Measurements from ENCODE around the gene PBXIP1.

The PBXIP1 gene

DNA sequence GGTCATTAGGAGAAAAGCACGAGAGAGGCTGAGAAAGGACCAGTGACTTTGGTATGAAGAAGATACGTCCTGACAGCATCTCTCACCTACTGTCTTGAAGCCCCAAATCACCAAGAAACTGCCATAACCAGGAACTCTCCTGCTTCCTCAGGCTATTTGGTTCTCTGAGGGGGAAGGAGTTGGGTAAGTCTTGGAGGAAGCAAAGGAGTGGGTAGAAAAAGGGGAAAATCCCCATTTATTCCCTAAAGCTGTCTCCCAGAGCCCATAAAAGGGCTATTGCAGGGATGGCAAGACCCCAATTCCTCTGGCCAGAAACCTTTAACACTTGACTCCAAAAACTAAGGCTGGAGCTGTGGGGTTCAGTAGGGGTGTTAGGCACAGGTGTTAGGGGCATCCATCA, 2.1 kb upstream of the PBXIP1 start:
- H3K4me3 ChIP-seq (replicated peaks; ENCODE audit: low read depth, low read length): no peak overlapping the region
- TF ChIP-seq, protein P1, sequence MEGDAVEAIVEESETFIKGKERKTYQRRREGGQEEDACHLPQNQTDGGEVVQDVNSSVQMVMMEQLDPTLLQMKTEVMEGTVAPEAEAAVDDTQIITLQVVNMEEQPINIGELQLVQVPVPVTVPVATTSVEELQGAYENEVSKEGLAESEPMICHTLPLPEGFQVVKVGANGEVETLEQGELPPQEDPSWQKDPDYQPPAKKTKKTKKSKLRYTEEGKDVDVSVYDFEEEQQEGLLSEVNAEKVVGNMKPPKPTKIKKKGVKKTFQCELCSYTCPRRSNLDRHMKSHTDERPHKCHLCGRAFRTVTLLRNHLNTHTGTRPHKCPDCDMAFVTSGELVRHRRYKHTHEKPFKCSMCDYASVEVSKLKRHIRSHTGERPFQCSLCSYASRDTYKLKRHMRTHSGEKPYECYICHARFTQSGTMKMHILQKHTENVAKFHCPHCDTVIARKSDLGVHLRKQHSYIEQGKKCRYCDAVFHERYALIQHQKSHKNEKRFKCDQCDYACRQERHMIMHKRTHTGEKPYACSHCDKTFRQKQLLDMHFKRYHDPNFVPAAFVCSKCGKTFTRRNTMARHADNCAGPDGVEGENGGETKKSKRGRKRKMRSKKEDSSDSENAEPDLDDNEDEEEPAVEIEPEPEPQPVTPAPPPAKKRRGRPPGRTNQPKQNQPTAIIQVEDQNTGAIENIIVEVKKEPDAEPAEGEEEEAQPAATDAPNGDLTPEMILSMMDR (IDR thresholded peaks at IDR 0.05; ENCODE audit: low read length, missing control alignments): no peak
- DNase-seq (ENCODE audit: low read depth): no peak

DNA sequence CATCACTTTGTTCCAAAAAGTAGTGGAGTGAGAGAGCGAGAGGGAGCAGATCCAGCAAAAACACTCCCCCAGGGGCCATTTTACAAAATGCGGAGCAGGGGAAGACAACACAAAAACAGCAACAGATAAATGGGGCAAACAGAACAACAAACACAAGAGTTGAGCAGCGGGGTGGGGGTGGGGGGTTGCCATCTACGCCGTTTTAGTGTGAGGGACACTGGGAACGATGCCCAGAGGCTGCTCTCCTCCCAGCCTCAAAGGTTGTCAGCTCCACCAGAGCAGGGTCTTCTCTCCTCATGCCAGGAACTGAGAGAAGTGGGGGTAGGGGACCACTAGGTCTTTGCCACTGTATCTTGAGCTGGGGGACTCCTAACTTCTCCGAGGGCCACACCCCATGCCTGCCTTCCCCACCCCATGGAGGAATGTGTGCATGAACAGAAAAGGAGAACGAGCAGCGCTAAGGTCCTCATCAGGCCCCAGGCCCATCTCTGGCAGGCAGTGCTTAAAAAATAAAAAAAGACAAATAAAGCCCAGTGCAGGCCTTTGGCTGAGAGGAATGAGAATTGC, 1.3 kb upstream of the PBXIP1 start:
- TF ChIP-seq, protein P1 (IDR thresholded peaks at IDR 0.05; ENCODE audit: low read length, missing control alignments): no peak
- no peak for DNase-seq (ENCODE audit: low read depth)
- no peak overlapping the region for H3K4me3 ChIP-seq (replicated peaks; ENCODE audit: low read depth, low read length)

DNA sequence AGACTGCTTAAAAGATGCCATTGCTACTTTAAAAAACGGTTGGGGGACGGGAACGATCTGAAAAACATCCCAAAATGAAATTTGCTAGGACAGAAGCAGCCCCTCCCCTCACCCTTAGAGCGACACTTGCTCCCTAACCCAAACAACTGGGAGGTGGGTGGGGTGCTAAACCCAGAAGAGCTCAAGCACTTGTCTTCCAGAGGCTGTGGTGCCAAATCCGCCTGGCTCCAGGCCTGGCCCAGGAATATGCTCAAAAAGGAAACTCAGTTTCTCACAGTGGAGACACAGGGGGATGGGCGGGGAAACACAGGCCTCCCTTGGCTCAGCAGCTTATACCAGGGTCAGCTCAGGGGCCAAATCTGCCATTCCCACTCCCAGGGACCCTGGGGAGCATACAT, 644 bp upstream of the PBXIP1 start:
- TF ChIP-seq, protein P1 (IDR thresholded peaks at IDR 0.05; ENCODE audit: low read length, missing control alignments): no peak
- DNase-seq (ENCODE audit: low read depth): no peak
- H3K4me3 ChIP-seq (replicated peaks; ENCODE audit: low read depth, low read length): peak overlapping the region; percentile 80

DNA sequence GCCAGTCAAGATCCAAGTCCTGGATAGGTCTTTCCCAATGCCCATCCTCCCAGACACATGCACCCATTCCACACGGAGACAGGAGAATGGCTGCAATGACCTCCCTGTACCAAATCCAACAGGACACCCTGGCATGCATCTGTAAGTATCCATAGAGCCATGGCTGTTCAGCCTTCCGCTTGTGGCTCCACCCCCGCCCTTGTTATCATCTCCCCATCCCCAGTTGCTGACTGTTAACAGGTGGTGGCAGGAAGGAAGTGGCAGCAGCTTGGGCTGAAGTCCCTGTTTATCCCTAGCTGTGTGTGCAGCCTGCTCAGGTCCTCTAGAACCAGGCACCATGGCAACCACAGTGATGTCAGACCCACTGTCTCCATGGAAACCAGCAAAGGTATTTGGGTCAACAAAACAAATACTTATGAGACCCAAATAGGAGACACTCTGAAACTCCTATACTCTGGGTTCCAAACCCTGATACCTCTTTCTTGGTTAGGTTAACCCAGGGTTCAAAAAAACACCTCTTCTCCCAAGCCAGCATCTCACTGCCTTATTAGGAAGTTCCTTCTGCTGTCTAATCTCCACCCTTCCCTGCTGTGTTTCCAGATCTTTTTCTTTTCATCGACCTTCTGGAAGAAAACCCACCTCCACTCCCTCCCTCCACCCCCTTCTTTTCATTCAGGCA, 721 bp downstream of the PBXIP1 start:
- peak; percentile 88 for DNase-seq (ENCODE audit: low read depth)

DNA sequence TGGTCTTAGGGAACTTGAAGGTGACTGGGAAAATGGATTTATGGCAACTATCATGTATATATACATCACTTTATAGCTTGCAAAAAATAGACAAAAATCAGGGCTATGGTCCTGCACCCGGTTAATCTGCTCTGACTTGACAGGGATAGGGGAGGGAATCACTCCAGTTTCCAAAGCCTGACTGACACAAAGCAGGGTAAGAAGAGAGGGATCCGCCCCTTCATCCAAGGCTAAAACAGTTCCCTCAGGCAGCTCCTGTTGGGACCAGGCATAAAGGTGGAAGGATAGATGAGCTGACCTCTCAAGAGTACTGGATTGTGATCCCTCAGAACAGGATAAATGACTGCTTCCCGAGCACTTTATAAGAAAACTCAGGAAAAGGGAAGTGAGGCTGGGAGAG, 1.4 kb downstream of the PBXIP1 start:
- H3K4me3 ChIP-seq (replicated peaks; ENCODE audit: low read depth, low read length): no peak overlapping the region
- TF ChIP-seq, protein P1 (IDR thresholded peaks at IDR 0.05; ENCODE audit: low read length, missing control alignments): no peak
- DNase-seq (ENCODE audit: low read depth): no peak

More for the DNA sequence above, 721 bp downstream of the PBXIP1 start:
- peak overlapping the region; percentile 80 for H3K4me3 ChIP-seq (replicated peaks; ENCODE audit: low read depth, low read length)
- TF ChIP-seq, protein P1 (IDR thresholded peaks at IDR 0.05; ENCODE audit: low read length, missing control alignments): no peak

DNA sequence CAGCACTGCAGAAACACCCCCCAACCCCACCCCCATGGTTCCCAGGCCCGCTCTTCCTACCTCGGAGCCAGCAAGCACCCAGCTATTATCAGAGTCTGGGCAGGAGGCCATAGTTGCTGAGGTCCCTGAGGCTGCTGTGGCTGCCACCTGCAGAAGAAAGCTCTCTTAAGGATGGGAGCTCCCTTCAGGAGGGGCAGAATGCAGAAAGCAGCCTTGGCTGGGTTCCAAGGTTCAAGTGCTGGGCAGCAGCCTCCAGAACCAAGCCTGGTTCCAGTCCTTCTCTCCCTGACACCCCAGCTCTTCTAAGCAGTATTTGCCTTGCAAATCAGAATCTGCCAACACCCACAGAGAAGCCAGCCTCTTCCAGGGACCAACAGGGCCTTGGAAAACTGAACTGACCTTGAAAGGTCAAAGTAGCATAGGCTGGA, 2.3 kb downstream of the PBXIP1 start:
- H3K4me3 ChIP-seq (replicated peaks; ENCODE audit: low read depth, low read length): no peak overlapping the region
- TF ChIP-seq, protein P1 (IDR thresholded peaks at IDR 0.05; ENCODE audit: low read length, missing control alignments): no peak
- no peak for DNase-seq (ENCODE audit: low read depth)

DNA sequence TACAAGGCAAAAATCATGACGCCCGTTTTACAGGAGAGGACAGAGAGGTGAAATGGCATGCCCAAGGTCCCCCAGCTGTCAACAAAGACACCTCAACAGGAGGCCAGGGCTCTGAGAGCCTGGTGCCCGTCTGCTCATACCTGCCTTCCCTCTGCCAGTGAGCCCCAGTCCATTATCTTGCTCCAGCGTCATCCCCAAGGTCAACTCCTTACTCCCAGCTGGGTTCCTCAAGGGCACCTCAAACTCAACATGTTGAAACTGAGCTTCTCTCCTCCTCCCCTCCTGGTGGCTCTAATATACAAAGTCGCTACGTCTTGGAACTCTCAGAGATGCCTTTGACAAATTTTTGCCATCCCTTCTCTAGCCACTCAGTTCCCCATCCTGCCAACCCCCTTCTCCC, 3.2 kb downstream of the PBXIP1 start:
- H3K4me3 ChIP-seq (replicated peaks; ENCODE audit: low read depth, low read length): no peak overlapping the region
- no peak for DNase-seq (ENCODE audit: low read depth)
- TF ChIP-seq, protein P1 (IDR thresholded peaks at IDR 0.05; ENCODE audit: low read length, missing control alignments): no peak
